ENCODE measurements around the gene TKT. TPM values are rescaled to one million over a fixed set of nuclear protein-coding genes. Genes with fewer than 3 reads are reported as not detected.

Gene TKT
- total and polyA plus RNA-seq, 2 of the 4 experiments (the other 2 are of a cell fraction) = 280 to 349 TPM

- DNase-seq = no peak
- intact Hi-C loops (cut with micrococcal nuclease) = no loop called here
Observed at GRCh38 chr3:53180305-53181023, 75.4 kb downstream of the TKT start.

More at GRCh38 chr3:53180305-53181023, 75.4 kb downstream of the TKT start:
- H3K9me1 ChIP-seq (ENCODE audit: insufficient read depth, low read length) = peaks cover 4% of the 10 kb centered on the region; the same call in 1 of the 2 replicates
- H2BK5ac ChIP-seq (ENCODE audit: low read depth, low read length, poor library complexity, severe bottlenecking) = no peak overlapping the region
- no peak overlapping the region for H2AK9ac ChIP-seq (replicated peaks; ENCODE audit: low read depth, low read length, poor library complexity)
- no peak overlapping the region for H3K9ac ChIP-seq (ENCODE audit: low read depth, low read length)
- H3K9me3 ChIP-seq (ENCODE audit: control insufficient read depth, insufficient read depth, low read length) = no peaks in the 10 kb centered on the region
- ChIA-PET POLR2A (ENCODE audit: unreplicated experiment) (no interaction called here), CTCF (no interaction called here)
- no peaks in the 10 kb centered on the region for H3K4me1 ChIP-seq (ENCODE audit: control insufficient read depth, insufficient read depth, low read length)
- no peak overlapping the region for H3K4me3 ChIP-seq (ENCODE audit: insufficient read depth, low read depth, low read length)
- H3K4ac ChIP-seq (ENCODE audit: low read depth, low read length) = no peak overlapping the region
- dilution Hi-C loops (cut with HindIII; ENCODE audit: low sequenced_read_pairs, unreplicated experiment) = no loop called here
- no peak overlapping the region for H3K56ac ChIP-seq (ENCODE audit: extremely low read depth, insufficient read depth, low read length)
- ATAC-seq (ENCODE audit: low read depth) = no peak
- H3K27me3 ChIP-seq (ENCODE audit: control insufficient read depth, insufficient read depth, low read length) = no peaks in the 10 kb centered on the region
- WGBS, 2 experiments (ENCODE audit: extremely low coverage in 2 of 2, insufficient read length in 1 of 2) = 60% methylated on average over 1 of the region's 11 CpGs; no CpG with 5 or more reads in 1 of the 2 experiments
- H3K36me3 ChIP-seq (ENCODE audit: control insufficient read depth, insufficient read depth, low read length) = peaks cover 34% of the 10 kb centered on the region
- no peak for TF ChIP-seq RCOR1 (IDR thresholded peaks at IDR 0.05; ENCODE audit: insufficient replicate concordance, low read length)
- no peak for TF ChIP-seq SMC3 (IDR thresholded peaks at IDR 0.05; ENCODE audit: low read depth, low read length)
- H3K23ac ChIP-seq (ENCODE audit: low read depth, low read length) = no peak overlapping the region
- no peak overlapping the region for H3K27ac ChIP-seq (ENCODE audit: insufficient read depth, low read length)
- no peak overlapping the region for H2BK120ac ChIP-seq (ENCODE audit: low read depth, low read length)
- no peak overlapping the region for H4K5ac ChIP-seq (ENCODE audit: low read depth, low read length)
- H3K79me1 ChIP-seq (ENCODE audit: low read depth in 1 of 2, low read length in 2 of 2) = peaks cover 0 to 10% of the 10 kb centered on the region in 2 experiments; a peak in 3 of 4 replicates
- no peak overlapping the region for H4K91ac ChIP-seq (ENCODE audit: insufficient read depth, low read depth, low read length)
- peaks cover 10% of the 10 kb centered on the region; the same call in 1 of the 2 replicates for H4K20me1 ChIP-seq (ENCODE audit: insufficient read depth, low read length)
- H3K4me2 ChIP-seq (ENCODE audit: low read depth, low read length) = no peak overlapping the region
- H3K14ac ChIP-seq (replicated peaks; ENCODE audit: low read depth, low read length) = no peak overlapping the region
- no peak overlapping the region for H4K8ac ChIP-seq (ENCODE audit: low read depth in 2 of 2, low read length in 2 of 2)
- no TSS peak for BruUV-seq (replicated peaks)
- peak overlapping the region; percentile 14 for H2AFZ ChIP-seq (replicated peaks; ENCODE audit: low read length, poor library complexity)
- H2BK15ac ChIP-seq (ENCODE audit: low read depth, low read length) = no peak overlapping the region
- no peak overlapping the region for H3K18ac ChIP-seq (ENCODE audit: low read depth, low read length)
- no peak overlapping the region for H2BK20ac ChIP-seq (ENCODE audit: low read depth, low read length)
- in situ Hi-C loops (cut with MboI; ENCODE audit: low sequenced_read_pairs) = no loop called here
- H2AK5ac ChIP-seq (ENCODE audit: low read depth, low read length) = no peak overlapping the region

All from IMR-90 (cell line).